ENCODE data around the gene CUX1.

DNA sequence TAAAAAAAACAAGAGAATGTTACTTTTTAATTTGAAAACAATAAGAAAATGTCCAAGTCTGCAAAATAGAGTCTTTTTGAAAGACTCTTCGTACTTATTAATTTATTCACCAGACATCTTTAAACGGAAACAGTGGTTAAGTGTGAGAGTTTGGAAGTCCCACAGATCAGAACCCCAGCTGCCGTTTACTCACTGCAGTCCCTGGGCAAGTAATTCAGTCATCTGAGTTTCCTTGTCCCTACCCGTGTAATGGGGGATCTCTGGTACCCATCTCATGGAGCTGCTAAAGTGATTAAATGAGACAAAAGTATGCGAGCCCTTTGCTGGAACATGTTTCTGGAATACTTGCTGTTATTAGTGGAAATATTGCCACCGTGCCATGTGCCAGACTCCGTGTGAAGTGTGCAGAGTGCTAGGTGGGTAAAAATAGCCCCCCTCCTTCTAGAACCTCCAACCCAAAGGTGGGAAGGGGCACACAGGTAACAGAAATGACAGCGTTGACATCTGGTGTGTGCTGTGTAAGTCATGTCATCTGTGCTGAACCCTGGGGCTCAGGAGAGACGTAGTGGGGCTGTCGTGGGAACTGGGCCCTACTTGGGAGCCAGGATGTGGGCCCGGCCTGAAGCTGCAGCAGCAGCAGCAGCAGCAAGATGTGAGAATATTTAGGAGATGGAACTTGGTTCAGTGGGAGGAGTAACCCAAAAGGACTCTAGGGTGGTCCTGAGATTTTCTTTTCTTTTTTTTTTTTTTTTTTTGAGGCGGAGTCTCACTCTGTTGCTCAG lies 140.5 kb downstream of the CUX1 start:
- TF ChIP-seq, protein P1, sequence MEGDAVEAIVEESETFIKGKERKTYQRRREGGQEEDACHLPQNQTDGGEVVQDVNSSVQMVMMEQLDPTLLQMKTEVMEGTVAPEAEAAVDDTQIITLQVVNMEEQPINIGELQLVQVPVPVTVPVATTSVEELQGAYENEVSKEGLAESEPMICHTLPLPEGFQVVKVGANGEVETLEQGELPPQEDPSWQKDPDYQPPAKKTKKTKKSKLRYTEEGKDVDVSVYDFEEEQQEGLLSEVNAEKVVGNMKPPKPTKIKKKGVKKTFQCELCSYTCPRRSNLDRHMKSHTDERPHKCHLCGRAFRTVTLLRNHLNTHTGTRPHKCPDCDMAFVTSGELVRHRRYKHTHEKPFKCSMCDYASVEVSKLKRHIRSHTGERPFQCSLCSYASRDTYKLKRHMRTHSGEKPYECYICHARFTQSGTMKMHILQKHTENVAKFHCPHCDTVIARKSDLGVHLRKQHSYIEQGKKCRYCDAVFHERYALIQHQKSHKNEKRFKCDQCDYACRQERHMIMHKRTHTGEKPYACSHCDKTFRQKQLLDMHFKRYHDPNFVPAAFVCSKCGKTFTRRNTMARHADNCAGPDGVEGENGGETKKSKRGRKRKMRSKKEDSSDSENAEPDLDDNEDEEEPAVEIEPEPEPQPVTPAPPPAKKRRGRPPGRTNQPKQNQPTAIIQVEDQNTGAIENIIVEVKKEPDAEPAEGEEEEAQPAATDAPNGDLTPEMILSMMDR (IDR thresholded peaks at IDR 0.05): no peak
- no peak for TF ChIP-seq POLR2A (IDR thresholded peaks at IDR 0.05)

Data from body of pancreas (tissue), 4 donors.